HepG2 (cell line): ENCODE measurements around the gene TTC6. TPM values are rescaled to one million over a fixed set of nuclear protein-coding genes. Genes with fewer than 3 reads are reported as not detected.
A peak's percentile ranks its signal among the peaks of the same experiment; 100 is the strongest.

Experiments used
- CBX5 ChIP-seq: sonication (generic); formaldehyde crosslinking; IDR thresholded peaks from 2 replicates; pipeline ENCODE4 v1.4.0; 2020; ENCODE audit warnings: missing genetic modification reagents, borderline replicate concordance
- HDAC1 ChIP-seq: sonication (generic); formaldehyde crosslinking; IDR thresholded peaks from 2 replicates; pipeline ENCODE4 v1.5.1; 2020; ENCODE audit warnings: mild to moderate bottlenecking, missing genetic modification reagents
- KAT8 ChIP-seq: IDR thresholded peaks from 2 replicates; pipeline ENCODE4 v1.6.1; 2016; ENCODE audit warnings: missing genetic modification reagents, missing compliant biosample characterization
- MAF1 ChIP-seq: sonication (generic); formaldehyde crosslinking; IDR thresholded peaks from 2 replicates; pipeline ENCODE4 v1.5.0; 2020; ENCODE audit warnings: missing genetic modification reagents, borderline replicate concordance
- MYC ChIP-seq: sonication (generic); formaldehyde crosslinking; IDR thresholded peaks from 2 replicates; pipeline ENCODE4 v1.9.0; 2021; ENCODE audit warnings: missing genetic modification reagents, borderline replicate concordance
- NR3C1 ChIP-seq: sonication (generic); formaldehyde crosslinking; IDR thresholded peaks from 2 replicates; pipeline ENCODE4 v1.4.0; 2020; ENCODE audit warnings: missing genetic modification reagents
- RARG ChIP-seq: sonication (generic); formaldehyde crosslinking; IDR thresholded peaks from 2 replicates; pipeline ENCODE4 v1.4.0; 2020; ENCODE audit warnings: low read depth, mild to moderate bottlenecking, missing genetic modification reagents
- RBAK ChIP-seq: sonication (generic); formaldehyde crosslinking; IDR thresholded peaks from 2 replicates; pipeline ENCODE4 v1.5.1; 2020; ENCODE audit warnings: mild to moderate bottlenecking, missing genetic modification reagents
- SIX1 ChIP-seq: sonication (generic); formaldehyde crosslinking; IDR thresholded peaks from 2 replicates; pipeline ENCODE4 v1.4.0; 2020; ENCODE audit warnings: missing genetic modification reagents, borderline replicate concordance
- TEF ChIP-seq: sonication (generic); formaldehyde crosslinking; IDR thresholded peaks from 2 replicates; pipeline ENCODE4 v1.5.0; 2020; ENCODE audit warnings: missing genetic modification reagents
- U2AF1 ChIP-seq: fragments of 200-400 bp; formaldehyde crosslinking; optimal IDR thresholded peaks from 2 replicates; pipeline ENCODE3; 2017; ENCODE audit warnings: mild to moderate bottlenecking, low read depth, low read length
- ZBTB40 ChIP-seq, 2 experiments: fragments of 450-650 bp in 1 of 2; sonication (generic) in 1 of 2; formaldehyde crosslinking in 1 of 2; IDR thresholded peaks; 2 replicates each; pipeline versions ENCODE4 v1.6.1 to v1.8.0; 2016 to 2022; ENCODE audit warnings: antibody characterized with exemption in 1 of 2, mild to moderate bottlenecking in 1 of 2, missing genetic modification reagents in 1 of 2
- ZNF501 ChIP-seq: sonication (generic); formaldehyde crosslinking; IDR thresholded peaks from 2 replicates; pipeline ENCODE4 v1.5.1; 2020; ENCODE audit warnings: mild to moderate bottlenecking, moderate library complexity, missing genetic modification reagents
- ZNF556 ChIP-seq: sonication (generic); formaldehyde crosslinking; IDR thresholded peaks from 2 replicates; pipeline ENCODE4 v1.4.0; 2020; ENCODE audit warnings: mild to moderate bottlenecking, missing genetic modification reagents, borderline replicate concordance
- ZNF580 ChIP-seq: IDR thresholded peaks from 2 replicates; pipeline ENCODE4 v1.6.1; 2016; ENCODE audit warnings: low read depth, borderline replicate concordance
- ZNF749 ChIP-seq: sonication (generic); formaldehyde crosslinking; IDR thresholded peaks from 2 replicates; pipeline ENCODE4 v1.8.0; 2022; ENCODE audit warnings: mild to moderate bottlenecking, missing genetic modification reagents, moderate library complexity, borderline replicate concordance
- polyA plus RNA-seq, 8 experiments: library from polyadenylated mRNA; depleted of rRNA in 3 of 8; stranded (reverse) in 7 of 8; unstranded in 1 of 8; fragments of >200 nt; fragmentation: Illumina TruSeq in 4 of 8; extraction: Trizol in 4 of 8; gene quantifications; 2 replicates each; pipeline versions ENCODE4 v1.2.1 to v1.2.3, GENCODE V29; 2011 to 2016; ENCODE audit warnings: low read depth in 4 of 8, missing spikeins in 1 of 8, mixed read lengths in 1 of 8; ENCODE audit not compliant: insufficient read depth in 1 of 8
- total RNA-seq, 5 experiments: library from RNA; depleted of rRNA; stranded (reverse); fragments of >200 nt; fragmentation: Illumina TruSeq; extraction: Trizol; gene quantifications; 2 replicates each; pipeline ENCODE4 v1.2.3, GENCODE V29; 2016; ENCODE audit warnings: low read depth in 1 of 5
- TF ChIP-seq, protein P1 (sequence below): sonication (generic); formaldehyde crosslinking; IDR thresholded peaks from 2 replicates; pipeline ENCODE4 v1.4.0; 2020; ENCODE audit warnings: low read depth, mild to moderate bottlenecking, missing genetic modification reagents

The TTC6 gene
- total and polyA plus RNA-seq, 2 of the 13 experiments (the other 11 are each of a cell fraction or from before 2014, with no cell fraction given) = 9.3 to 27.4 TPM

DNA sequence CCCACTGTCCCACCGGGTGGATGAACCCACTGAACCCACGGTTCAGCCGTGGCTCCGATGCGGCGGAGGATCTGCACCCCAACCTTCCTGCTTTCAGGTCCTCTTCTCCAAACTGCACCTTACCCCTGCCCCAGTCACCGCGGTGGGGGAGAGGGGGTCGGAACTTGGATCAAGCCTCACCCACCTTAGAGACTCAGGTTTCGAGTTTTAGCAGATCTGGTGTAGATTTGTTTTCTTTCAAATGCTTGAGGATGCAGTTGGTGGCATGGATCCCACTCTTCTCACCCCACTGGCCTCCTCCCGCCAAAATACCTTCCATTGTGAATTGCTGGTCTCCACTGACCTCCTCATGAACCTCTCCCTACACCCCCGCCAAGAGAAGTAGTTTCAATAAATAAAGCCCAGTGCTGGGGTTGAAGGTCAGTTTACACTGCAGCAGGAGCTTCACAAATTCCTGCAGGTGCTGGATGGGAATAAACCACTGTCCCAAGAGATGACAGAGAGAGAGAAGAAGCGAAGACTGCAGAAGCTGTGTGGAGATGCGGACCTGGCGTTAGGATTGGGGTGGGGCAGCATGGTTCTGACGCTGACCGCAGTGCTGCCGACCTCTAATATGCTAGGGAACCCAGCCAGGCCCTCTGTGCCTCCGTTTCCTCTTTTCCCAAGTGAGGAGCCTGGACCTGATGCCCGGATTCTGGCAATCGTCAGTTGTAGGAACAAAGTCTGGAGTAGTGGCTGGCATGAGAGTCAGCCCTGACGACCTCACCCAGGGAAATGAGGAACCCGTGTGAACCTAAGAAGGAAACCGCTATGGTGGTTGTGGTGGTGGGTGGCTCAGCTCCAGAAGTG is 7.4 kb downstream of the TTC6 start (continued):
- peak; percentile 87 for TF ChIP-seq ZNF501
- no peak for TF ChIP-seq ZNF749 (CRISPR knock-in tag)
- TF ChIP-seq ZNF556 (CRISPR knock-in tag) = peak; percentile 75
- TF ChIP-seq ZNF580 (CRISPR knock-in tag) = peak; percentile 75
- no peak for TF ChIP-seq ZBTB40 (IDR thresholded peaks at IDR 0.05)
- TF ChIP-seq ZBTB40 (CRISPR knock-in tag; IDR thresholded peaks at IDR 0.05) = peak; percentile 93; the same call in 1 of the 2 replicates
- TF ChIP-seq, protein P1, sequence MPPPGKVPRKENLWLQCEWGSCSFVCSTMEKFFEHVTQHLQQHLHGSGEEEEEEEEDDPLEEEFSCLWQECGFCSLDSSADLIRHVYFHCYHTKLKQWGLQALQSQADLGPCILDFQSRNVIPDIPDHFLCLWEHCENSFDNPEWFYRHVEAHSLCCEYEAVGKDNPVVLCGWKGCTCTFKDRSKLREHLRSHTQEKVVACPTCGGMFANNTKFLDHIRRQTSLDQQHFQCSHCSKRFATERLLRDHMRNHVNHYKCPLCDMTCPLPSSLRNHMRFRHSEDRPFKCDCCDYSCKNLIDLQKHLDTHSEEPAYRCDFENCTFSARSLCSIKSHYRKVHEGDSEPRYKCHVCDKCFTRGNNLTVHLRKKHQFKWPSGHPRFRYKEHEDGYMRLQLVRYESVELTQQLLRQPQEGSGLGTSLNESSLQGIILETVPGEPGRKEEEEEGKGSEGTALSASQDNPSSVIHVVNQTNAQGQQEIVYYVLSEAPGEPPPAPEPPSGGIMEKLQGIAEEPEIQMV (CRISPR knock-in tag) = peak; percentile 59; the same call in 1 of the 2 replicates
- TF ChIP-seq RARG = no peak
- TF ChIP-seq MYC (CRISPR knock-in tag) = peak; percentile 63
- TF ChIP-seq KAT8 (CRISPR knock-in tag) = peak; percentile 81
- TF ChIP-seq U2AF1 = no peak
- TF ChIP-seq HDAC1 = peak; percentile 87; the same call in 1 of the 2 replicates
- no peak; the same call in 1 of the 2 replicates for TF ChIP-seq MAF1 (CRISPR knock-in tag)
- TF ChIP-seq CBX5 = peak; percentile 61; the same call in 1 of the 2 replicates
- peak; percentile 67 for TF ChIP-seq TEF
- TF ChIP-seq SIX1 (CRISPR knock-in tag) = peak; percentile 75
- TF ChIP-seq NR3C1 = no peak
- no peak; the same call in none of the 2 replicates for TF ChIP-seq RBAK (CRISPR knock-in tag)
